ENCODE measurements around the gene EBF4.

DNA sequence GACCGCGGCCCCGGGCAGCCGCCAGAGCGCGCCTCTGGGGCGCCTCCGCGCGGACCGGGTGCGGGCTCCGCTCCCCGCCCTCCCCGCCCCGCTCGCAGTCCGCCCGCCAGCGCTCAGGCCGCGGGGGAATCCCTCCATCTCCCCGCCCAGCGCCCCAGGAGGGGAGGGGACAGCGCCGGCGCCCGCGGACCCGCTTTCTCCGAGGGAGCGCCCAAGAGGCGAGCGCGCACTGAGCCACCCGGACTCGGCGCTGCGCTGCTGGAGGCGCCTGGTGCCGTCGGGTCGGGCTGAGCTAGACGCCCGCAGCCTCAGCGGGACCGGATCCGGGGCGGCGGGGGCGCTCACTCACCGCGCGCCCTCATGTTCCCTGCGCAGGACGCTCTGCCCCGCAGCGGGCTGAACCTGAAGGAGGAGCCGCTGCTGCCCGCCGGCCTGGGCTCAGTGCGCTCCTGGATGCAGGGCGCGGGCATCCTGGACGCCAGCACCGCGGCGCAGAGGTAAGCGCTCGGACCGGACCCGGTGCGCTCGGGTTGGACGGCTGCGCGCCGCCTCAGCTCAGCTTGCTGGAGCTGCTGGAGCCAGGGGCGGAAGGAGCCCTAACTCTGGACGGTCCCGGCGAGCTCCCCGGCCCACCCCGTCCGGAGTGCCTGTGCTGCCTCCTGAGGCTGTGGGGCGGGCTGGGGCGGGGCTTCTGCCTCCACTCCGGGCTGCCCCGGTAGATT, 867 bp downstream of the EBF4 start:
- no peak for TF ChIP-seq FOXK2 (IDR thresholded peaks at IDR 0.05)
- TF ChIP-seq SUZ12 (IDR thresholded peaks at IDR 0.05), result no peak
- no peak for TF ChIP-seq TARDBP (IDR thresholded peaks at IDR 0.05)

Measured in HEK293T (cell line).